Measurements from ENCODE around the gene DDX25. TPM values are rescaled to one million over a fixed set of nuclear protein-coding genes. Genes with fewer than 3 reads are reported as not detected.

The DDX25 gene
- total RNA-seq, 1 experiment from 2014 or later = 0.37 TPM

- Histone ChIP-seq H3K9me3 (ENCODE audit: control insufficient read depth in 1 of 2, insufficient read depth in 1 of 2, low read depth in 1 of 2, low read length in 2 of 2) (no peaks in the 10 kb centered on the region), H3K79me2 (ENCODE audit: insufficient read depth, low read length) (no peaks in the 10 kb centered on the region), H2AFZ (ENCODE audit: low read depth, low read length, poor library complexity, severe bottlenecking) (no peak overlapping the region), H3K36me3 (ENCODE audit: control insufficient read depth in 1 of 2, insufficient read depth in 2 of 2, low read length in 2 of 2) (no peaks in the 10 kb centered on the region), H3K4me3 (replicated peaks in 1 of 2; ENCODE audit: low read depth in 1 of 2, low read length in 2 of 2) (no peak overlapping the region), H3K9me2 (ENCODE audit: insufficient read depth) (no peaks in the 10 kb centered on the region), H4K20me1 (ENCODE audit: insufficient read depth) (no peaks in the 10 kb centered on the region), H3K9ac (ENCODE audit: low read length) (no peak overlapping the region), H3K27me3 (ENCODE audit: insufficient read depth, low read length) (no peaks in the 10 kb centered on the region), H3K4me1 (ENCODE audit: control insufficient read depth in 1 of 2, insufficient read depth in 2 of 2, low read length in 2 of 2) (no peaks in the 10 kb centered on the region), H3K27ac (ENCODE audit: low read depth, low read length) (no peak overlapping the region), H3K4me2 (ENCODE audit: low read length) (no peak overlapping the region)
- ATAC-seq = no peak
- RAD21 ChIA-PET (ENCODE audit: low non-redundant PET in 1 of 2, low total read pairs in 2 of 2, uncharacterized antibody in 2 of 2, unreplicated experiment in 2 of 2) = no interaction called here
- no peak for DNase-seq (ENCODE audit: low read depth, low spot score)
- TF ChIP-seq CEBPB (IDR thresholded peaks at IDR 0.05; ENCODE audit: low read depth) (no peak), ZNF274 (IDR thresholded peaks at IDR 0.05; ENCODE audit: low read depth, low read length) (no peak), SP1 (IDR thresholded peaks at IDR 0.05; ENCODE audit: low read depth) (no peak), CTCF (IDR thresholded peaks at IDR 0.05 in 2 of 3, conservative IDR thresholded peaks at IDR 0.05 in 1 of 3; ENCODE audit: borderline replicate concordance in 1 of 3, insufficient read depth in 1 of 3, low read depth in 2 of 3, low read length in 2 of 3) (no peak)
- no TSS peak for BruUV-seq (replicated peaks)
- intact Hi-C loops (cut with micrococcal nuclease) = no loop called here
- CTCF ChIA-PET = no interaction called here
- POLR2A ChIA-PET = no interaction called here
Observed at GRCh38 chr11:125952973-125953372, 48.7 kb downstream of the DDX25 start.

- H3K27me3 ChIP-seq (ENCODE audit: insufficient read depth, low read length) = no peaks in the 10 kb centered on the region
- no peaks in the 10 kb centered on the region for H3K79me2 ChIP-seq (ENCODE audit: insufficient read depth, low read length)
- H3K9ac ChIP-seq (ENCODE audit: low read length) = no peak overlapping the region
- CTCF ChIA-PET = no interaction called here
- no peak for TF ChIP-seq EZH2phosphoT487 (IDR thresholded peaks at IDR 0.05; ENCODE audit: borderline replicate concordance)
- H3K36me3 ChIP-seq (ENCODE audit: control insufficient read depth in 1 of 2, insufficient read depth in 2 of 2, low read length in 2 of 2) = no peaks in the 10 kb centered on the region
- H3K9me3 ChIP-seq (ENCODE audit: control insufficient read depth in 1 of 2, insufficient read depth in 1 of 2, low read depth in 1 of 2, low read length in 2 of 2) = no peaks in the 10 kb centered on the region
- no peak for ATAC-seq
- no peak overlapping the region for H2AFZ ChIP-seq (ENCODE audit: low read depth, low read length, poor library complexity, severe bottlenecking)
- H4K20me1 ChIP-seq (ENCODE audit: insufficient read depth) = no peaks in the 10 kb centered on the region
- no peak for DNase-seq (ENCODE audit: low read depth, low spot score)
- no peak overlapping the region for H3K4me3 ChIP-seq (replicated peaks in 1 of 2; ENCODE audit: low read depth in 1 of 2, low read length in 2 of 2)
- no peaks in the 10 kb centered on the region for H3K4me1 ChIP-seq (ENCODE audit: control insufficient read depth in 1 of 2, insufficient read depth in 2 of 2, low read length in 2 of 2)
- RAD21 ChIA-PET (ENCODE audit: low non-redundant PET in 1 of 2, low total read pairs in 2 of 2, uncharacterized antibody in 2 of 2, unreplicated experiment in 2 of 2) = no interaction called here
- H3K9me2 ChIP-seq (ENCODE audit: insufficient read depth) = no peaks in the 10 kb centered on the region
- BruUV-seq (replicated peaks) = no TSS peak
- no peak overlapping the region for H3K27ac ChIP-seq (ENCODE audit: low read depth, low read length)
- intact Hi-C loops (cut with micrococcal nuclease) = no loop called here
- no peak overlapping the region for H3K4me2 ChIP-seq (ENCODE audit: low read length)
- POLR2A ChIA-PET = no interaction called here
Observed at GRCh38 chr11:125953401-125953935, 49.2 kb downstream of the DDX25 start.
